GM18520 (cell line): Measurements from ENCODE around the gene CERS6.

Experiments
- ATAC-seq: cut with Tn5 transposase; IDR thresholded peaks from one replicate; pipeline ENCODE4 v1.9.1; 2021; ENCODE audit not compliant: unreplicated experiment

The CERS6 gene

GRCh38 chr2:168528469-168528868 lies 72.4 kb downstream of the CERS6 start:
- ATAC-seq: no peak

- no peak for ATAC-seq
Observed at GRCh38 chr2:168529054-168529833, 73.2 kb downstream of the CERS6 start.

GRCh38 chr2:168529900-168530561 lies 74.0 kb downstream of the CERS6 start:
- ATAC-seq: no peak

DNA sequence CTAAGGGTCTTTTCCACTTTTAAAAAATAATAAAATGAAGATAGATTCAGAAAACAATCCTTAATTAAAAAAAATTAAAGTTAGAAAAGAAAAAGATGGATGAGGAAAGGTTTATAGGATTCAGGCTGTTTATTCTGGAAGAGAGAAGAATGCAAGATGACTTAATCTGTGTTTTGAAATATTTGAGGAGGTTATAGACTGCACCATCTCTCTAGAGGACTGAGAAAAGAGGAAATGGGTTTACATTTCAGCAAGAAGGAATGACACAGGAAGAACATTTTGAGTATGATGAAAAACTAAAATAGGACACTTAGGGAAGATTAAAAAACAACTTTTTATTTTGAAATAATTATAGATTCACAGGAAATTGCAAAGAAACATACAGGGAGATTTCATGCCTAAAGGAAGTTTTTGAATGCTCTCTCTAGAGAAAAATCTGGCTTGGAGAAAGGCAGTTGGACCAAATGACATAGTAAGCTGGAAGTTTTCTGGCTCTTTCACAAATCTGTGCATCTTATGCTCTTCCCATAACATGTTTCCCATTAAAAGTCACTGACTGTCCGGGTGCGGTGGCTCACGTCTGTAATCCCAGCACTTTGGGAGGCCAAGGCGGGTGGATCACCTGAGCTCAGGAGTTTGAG lies 75.0 kb downstream of the CERS6 start:
- ATAC-seq: no peak

GRCh38 chr2:168534926-168535325 lies 78.9 kb downstream of the CERS6 start:
- ATAC-seq: no peak

GRCh38 chr2:168536925-168537466 lies 80.9 kb downstream of the CERS6 start:
- ATAC-seq: no peak

DNA sequence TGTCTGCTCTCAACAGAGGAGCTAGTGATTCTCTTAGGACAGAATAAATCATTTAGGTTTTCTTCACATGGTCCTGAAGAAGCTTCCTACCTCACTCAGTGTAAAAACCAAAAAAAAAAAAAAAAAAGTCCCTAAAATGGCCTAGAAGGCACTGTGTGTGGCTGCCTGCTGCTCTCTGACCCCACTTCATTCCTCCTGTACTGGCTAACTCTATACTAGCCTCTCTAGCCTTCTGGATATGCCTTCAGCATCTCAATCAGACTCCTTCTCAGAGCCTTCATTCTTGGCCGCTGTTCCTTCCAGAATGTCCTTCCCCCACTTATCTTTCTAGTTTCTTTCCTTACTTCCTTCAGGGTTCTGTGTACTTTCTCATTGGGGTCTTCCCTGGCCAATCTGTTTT lies 82.1 kb downstream of the CERS6 start:
- no peak for ATAC-seq

DNA sequence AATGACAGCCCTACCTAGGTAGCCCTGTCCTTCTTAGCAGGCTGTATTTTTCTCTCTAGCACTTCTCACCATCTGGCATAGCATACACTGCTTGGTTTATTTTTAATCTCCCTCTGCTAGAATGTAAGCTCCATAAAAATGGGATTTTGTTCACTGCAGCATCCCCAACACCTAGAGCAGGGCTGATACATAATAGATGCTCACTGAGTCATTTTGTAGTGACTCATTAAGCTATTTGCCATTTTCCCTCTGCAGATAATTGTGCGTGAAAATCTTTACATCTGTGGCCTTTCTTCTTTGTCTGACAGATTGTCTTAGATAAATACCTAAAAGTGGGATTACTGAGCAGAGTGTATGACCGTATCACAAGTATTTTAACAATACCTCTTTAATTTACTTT lies 82.5 kb downstream of the CERS6 start:
- no peak for ATAC-seq

GRCh38 chr2:168539945-168540344 lies 83.9 kb downstream of the CERS6 start:
- ATAC-seq: no peak

DNA sequence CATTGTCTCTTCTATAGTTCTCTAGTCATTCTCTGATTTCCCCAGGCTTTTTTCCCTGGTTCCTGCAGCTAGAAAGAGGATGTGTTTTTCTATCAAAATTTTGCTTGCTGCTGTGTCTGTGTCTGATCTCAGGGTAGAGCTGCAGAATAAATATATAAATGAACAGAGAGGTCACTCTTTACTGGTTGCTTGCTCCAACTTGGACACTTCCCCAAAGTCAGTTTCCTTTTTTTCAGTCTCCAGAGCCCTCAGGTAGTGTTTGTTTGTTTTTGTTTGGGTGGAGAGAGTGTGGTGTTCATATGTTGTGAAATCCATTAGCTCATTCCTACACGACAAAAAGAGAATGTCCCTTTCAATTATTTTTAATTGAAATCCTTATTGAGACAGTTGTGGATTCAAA lies 85.8 kb downstream of the CERS6 start:
- ATAC-seq: no peak

GRCh38 chr2:168543037-168543436 lies 87.0 kb downstream of the CERS6 start:
- no peak for ATAC-seq

GRCh38 chr2:168543935-168544334 lies 87.9 kb downstream of the CERS6 start:
- no peak for ATAC-seq

- no peak for ATAC-seq
Observed at GRCh38 chr2:168545439-168546082, 89.5 kb downstream of the CERS6 start.

DNA sequence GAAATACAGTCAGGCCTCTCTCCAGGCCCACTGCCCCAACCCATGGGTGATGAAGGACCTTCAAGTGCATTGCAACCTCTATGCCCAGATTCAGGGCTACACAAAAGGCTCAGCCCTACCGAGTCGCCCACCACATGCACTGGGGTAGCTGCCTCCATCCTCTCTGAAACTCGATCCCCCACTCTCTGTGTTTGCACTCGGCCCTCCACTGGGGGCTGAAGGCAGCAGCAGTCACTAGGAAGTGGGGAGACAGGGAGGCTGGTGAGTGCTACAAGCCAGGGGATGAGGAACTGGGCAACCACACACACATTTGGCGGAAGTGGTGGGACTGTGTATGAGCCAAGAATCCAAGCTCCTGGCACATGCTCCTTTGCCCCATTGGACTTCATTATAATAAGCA lies 94.6 kb downstream of the CERS6 start:
- ATAC-seq: no peak

- ATAC-seq: peak; percentile 83
Observed at GRCh38 chr2:168552450-168552856, 96.4 kb downstream of the CERS6 start.

- ATAC-seq: no peak
Observed at GRCh38 chr2:168555283-168555682, 99.2 kb downstream of the CERS6 start.

DNA sequence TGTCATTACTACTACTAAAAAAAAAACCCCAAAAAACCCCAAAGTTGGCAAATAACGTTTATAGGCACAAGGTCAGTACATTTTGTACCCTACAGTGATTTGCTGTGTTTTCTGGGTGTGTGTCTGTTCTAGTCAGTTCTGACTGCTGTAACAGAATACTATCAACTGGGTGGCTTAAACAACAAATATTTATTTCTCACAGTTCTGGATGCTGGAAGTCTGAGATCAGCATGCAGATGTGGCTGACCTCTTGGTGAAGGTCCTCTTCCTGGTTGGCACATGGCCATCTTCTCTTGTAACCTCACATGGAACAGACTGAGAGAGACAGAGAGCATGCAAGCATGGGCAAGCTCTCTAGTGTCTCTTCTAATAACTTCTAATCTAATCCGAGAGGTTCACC lies 103.1 kb downstream of the CERS6 start:
- no peak for ATAC-seq

DNA sequence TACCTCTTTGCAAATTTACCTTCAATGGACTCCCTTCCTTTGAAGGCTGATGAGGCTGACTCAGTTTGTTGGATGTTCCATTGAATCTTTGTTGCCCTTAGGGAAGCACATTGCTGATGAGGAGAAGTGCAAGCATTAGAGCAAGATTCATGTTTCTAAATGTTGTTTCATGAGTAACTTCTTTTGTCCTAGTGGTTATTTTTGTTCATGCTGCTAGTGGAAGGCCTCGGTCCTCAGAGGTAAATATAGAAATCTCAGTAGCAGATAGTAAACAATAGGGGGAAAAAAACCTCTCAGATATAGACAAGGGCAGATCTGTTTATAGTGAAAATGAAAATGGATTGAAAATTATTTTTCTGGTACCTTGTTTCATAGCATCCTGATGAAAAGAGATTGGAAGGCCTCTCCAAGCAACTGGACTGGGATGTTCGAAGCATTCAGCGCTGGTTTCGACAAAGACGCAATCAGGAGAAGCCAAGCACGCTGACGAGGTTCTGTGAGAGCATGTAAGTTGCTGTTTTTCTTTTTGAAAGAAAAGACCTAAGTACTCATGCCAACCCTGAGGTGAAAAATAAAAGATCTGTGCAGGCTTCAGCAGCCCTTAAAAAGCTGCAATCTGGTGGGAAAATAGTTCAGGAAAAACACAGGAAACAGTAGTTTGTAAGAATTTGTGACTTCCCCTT lies 104.9 kb downstream of the CERS6 start:
- no peak for ATAC-seq

GRCh38 chr2:168561991-168562390 lies 105.9 kb downstream of the CERS6 start:
- no peak for ATAC-seq

DNA sequence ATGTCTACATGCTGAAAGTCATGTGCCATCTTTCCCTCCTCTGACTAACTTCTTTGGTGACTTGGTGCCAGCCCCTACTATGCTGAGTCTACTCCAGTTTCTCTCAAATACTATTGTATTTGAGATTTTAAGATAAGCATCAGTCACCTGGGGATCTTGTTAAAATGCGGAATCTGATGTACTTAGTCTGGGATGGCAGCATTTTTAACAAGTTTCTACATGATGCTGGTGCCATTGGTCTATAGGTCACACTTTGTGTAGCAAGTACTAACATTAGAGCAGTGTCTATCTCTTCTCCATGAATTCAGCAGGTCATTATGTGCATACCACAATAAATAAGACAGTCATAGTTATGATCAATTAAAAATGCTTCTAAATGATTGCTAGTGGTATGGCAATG lies 106.9 kb downstream of the CERS6 start:
- no peak for ATAC-seq

- ATAC-seq: no peak
Observed at GRCh38 chr2:168564641-168565040, 108.6 kb downstream of the CERS6 start.
